Measurements from ENCODE around the gene ST3GAL5. TPM values are rescaled to one million over a fixed set of nuclear protein-coding genes. Genes with fewer than 3 reads are reported as not detected.
"Not testable (repeated sequence)": the region's sequence is repeated elsewhere in the genome, so short reads cannot be mapped to it uniquely, and the experiment has no call there.

ST3GAL5 gene
- total RNA-seq, 1 donor, result 19.4 TPM

DNA sequence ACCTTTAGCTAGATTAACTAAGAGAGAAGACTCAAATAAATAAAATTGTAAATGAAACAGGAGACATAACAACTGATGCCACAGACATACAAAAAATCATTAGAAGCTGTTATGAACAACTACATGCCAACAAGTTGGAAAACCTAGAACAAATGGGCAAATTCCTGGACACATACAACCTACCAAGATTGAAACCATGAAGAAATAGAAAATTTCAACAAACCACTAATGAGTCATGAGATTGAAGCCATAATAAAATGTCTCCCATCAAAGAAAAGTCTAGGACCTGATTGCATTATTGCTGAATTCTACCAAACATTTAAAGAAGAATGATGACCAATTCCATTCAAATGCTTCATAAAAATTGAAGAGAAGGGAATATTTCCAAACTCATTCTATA is 54.3 kb downstream of the ST3GAL5 start:
- DNase-seq (ENCODE audit: low read depth), result no peak
- no peak for TF ChIP-seq CTCF (IDR thresholded peaks at IDR 0.05; ENCODE audit: insufficient read depth, low read length)
- H3K4me3 ChIP-seq (ENCODE audit: low read depth, low read length), result no peak overlapping the region

DNA sequence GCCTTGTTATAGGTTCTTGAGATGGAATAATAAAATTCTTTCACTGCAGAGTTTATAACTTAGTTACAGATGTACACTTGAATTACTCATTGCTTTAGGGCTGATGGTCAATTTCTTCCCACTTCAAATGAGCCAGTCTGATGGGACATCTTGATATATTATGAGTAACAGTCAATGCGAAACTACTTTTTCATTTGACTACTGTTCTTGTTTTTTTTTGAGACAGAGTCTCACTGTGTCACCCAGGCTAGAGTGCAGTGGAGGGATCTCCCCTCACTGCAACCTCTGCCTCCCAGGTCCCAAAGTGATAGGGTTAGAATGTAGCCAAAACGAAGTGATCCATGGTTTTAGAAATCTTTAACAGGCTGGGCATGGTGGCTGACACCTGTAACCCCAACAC is 57.1 kb downstream of the ST3GAL5 start:
- no peak overlapping the region for H3K4me3 ChIP-seq (ENCODE audit: low read depth, low read length)
- no peak for TF ChIP-seq CTCF (IDR thresholded peaks at IDR 0.05; ENCODE audit: insufficient read depth, low read length)
- no peak for DNase-seq (ENCODE audit: low read depth)

GRCh38 chr2:85830645-85831044 is 58.1 kb downstream of the ST3GAL5 start:
- no peak overlapping the region for H3K4me3 ChIP-seq (ENCODE audit: low read depth, low read length)
- no peak for DNase-seq (ENCODE audit: low read depth)
- no peak for TF ChIP-seq CTCF (IDR thresholded peaks at IDR 0.05; ENCODE audit: insufficient read depth, low read length)

GRCh38 chr2:85829394-85829793 is 59.4 kb downstream of the ST3GAL5 start:
- DNase-seq (ENCODE audit: low read depth); H3K4me3 ChIP-seq (ENCODE audit: low read depth, low read length): not testable (repeated sequence)

DNA sequence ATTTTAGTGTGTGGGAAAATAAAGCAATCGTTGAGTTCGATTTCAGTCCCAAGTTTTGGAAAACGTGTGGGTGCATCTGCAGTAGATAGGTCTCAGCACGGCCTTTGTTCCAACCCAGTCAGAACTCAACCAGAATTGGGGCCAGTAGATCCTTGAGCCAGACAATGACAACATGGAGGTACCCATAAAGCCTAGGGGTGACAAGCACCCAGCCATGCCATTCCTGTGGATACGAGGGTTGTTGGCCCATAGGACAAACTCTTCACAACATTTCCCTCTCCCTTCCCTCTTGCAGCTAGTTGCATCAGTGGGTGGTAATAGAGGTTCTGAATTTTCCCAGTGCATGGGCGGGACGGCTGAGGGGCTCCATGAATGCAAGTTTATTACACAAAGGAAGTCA is 60.1 kb downstream of the ST3GAL5 start:
- peak; percentile 58 for DNase-seq (ENCODE audit: low read depth)
- no peak overlapping the region for H3K4me3 ChIP-seq (ENCODE audit: low read depth, low read length)
- no peak for TF ChIP-seq CTCF (IDR thresholded peaks at IDR 0.05; ENCODE audit: insufficient read depth, low read length)

DNA sequence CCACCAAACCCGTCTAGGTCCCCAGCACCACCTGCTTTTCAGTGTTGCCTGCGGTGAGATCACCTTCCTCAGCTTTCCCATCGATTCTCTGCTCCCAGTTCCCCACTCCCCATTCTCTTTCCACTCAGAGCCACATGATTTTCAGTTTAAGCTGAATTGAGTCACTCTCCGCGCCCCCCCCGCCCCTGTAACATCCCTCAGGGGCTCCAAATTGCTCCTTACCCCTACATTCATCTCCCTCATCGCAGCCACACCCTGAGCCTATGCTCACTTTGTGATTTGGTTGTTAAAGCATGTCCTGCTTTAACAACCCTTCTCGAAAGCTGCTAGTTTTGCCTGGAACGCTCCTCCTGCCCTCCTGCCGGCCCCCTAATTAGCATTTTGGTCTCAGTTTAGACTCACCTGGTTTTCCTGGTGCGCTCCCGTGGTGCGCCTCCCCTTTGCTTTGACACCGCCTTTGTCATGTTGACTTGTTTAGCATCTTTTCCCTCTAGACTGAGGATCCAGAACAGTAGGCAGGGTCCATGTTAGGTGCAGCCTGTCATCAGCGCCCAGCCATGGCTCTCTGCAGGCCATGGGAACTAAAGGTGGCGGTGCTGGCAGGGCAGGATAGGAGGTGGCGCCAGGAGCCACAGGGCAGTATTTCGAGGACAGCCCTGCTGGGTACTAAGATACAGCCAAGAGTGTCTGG is 60.8 kb downstream of the ST3GAL5 start:
- TF ChIP-seq CTCF (IDR thresholded peaks at IDR 0.05; ENCODE audit: insufficient read depth, low read length), result no peak
- H3K4me3 ChIP-seq (ENCODE audit: low read depth, low read length), result no peak overlapping the region

DNA sequence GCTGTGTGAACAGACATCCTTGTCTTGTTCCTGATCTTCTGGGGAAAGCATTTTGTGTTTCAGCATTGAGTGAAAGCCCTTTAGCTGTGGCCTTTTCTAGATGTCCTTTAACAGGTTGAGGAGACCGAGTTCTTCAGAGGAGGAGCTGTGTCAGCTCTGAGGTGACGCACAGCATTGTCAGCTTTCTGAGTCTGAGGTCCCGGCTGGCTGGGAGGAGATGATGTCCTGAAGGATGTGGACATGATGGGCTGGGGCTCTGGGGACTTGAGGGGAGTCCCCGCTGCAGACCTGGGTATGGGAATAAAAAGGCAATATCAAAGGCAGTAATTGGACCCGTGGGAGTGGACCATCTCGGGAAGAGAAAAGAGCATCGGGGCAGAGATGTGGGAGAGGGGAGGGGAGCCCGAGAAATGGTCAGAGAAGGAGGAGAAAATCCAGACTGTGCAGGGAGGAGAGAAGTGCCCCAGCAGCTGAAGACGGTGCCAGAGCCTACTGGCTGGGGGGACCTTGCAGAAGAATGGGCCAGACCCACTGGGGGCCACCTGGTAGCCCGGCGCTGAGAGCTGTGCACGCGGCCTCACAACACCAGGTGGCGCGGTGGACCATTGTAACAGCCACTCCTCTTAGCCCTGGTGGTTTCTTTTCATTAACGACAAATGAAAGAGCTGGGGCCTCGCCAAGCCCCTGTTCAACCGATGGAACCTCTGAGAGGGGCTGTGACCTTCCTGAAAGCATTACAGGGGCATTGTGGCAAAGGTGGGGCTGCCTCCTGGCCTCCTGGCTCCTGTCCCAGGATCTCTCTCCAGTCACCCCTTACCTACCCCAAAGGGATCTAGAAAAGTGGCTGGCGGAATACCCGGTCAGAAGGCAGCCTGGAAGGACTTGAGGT is 61.6 kb downstream of the ST3GAL5 start:
- DNase-seq (ENCODE audit: low read depth), result peak; percentile 68
- H3K4me3 ChIP-seq (ENCODE audit: low read depth, low read length), result peak overlapping the region; percentile 36
- TF ChIP-seq CTCF (IDR thresholded peaks at IDR 0.05; ENCODE audit: insufficient read depth, low read length), result peak; percentile 91

More for the DNA sequence above, 60.8 kb downstream of the ST3GAL5 start:
- DNase-seq (ENCODE audit: low read depth), result no peak
